Thyroid gland (tissue), 4 donors: ENCODE measurements around the gene MTMR2.

Experiments
- POLR2A ChIP-seq, 2 donors: fragments of 450-650 bp; IDR thresholded peaks; one replicate each; pipeline ENCODE4 v1.6.1; 2017; ENCODE audit warnings: antibody characterized with exemption in 2 of 2, mild to moderate bottlenecking in 2 of 2, moderate library complexity in 1 of 2
- TF ChIP-seq, protein P1 (sequence below), 6 experiments: fragments of 200-600 bp in 3 of 6; fragments of 450-650 bp in 3 of 6; sonication (generic) in 3 of 6; IDR thresholded peaks; one replicate each; pipeline ENCODE4 v1.5.1; 2016 to 2019; ENCODE audit warnings: antibody characterized with exemption in 6 of 6, mild to moderate bottlenecking in 2 of 6, inconsistent platforms in 1 of 6, moderate library complexity in 1 of 6

DNA sequence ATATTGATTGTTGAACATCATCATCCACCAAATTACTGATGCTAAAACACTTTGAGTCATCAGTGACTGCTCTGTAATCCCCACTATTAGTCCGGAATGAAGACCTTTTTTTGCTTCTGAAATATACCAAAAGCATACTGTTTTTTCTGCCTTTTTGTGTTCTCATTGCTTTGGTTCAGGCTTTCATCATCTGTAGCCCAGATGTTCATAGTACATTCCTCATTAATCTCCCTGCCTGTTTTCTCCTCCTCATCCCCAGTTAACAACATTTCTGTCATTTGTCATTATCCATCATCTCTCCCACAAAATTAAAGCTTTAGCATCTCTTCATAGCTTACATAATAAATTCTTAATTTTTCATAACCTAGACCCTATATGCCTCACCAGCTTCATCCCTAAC is 124.4 kb downstream of the MTMR2 start:
- TF ChIP-seq, protein P1, sequence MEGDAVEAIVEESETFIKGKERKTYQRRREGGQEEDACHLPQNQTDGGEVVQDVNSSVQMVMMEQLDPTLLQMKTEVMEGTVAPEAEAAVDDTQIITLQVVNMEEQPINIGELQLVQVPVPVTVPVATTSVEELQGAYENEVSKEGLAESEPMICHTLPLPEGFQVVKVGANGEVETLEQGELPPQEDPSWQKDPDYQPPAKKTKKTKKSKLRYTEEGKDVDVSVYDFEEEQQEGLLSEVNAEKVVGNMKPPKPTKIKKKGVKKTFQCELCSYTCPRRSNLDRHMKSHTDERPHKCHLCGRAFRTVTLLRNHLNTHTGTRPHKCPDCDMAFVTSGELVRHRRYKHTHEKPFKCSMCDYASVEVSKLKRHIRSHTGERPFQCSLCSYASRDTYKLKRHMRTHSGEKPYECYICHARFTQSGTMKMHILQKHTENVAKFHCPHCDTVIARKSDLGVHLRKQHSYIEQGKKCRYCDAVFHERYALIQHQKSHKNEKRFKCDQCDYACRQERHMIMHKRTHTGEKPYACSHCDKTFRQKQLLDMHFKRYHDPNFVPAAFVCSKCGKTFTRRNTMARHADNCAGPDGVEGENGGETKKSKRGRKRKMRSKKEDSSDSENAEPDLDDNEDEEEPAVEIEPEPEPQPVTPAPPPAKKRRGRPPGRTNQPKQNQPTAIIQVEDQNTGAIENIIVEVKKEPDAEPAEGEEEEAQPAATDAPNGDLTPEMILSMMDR (IDR thresholded peaks at IDR 0.05), result no peak
- TF ChIP-seq POLR2A (IDR thresholded peaks at IDR 0.05), result no peak
